Measurements from ENCODE around the gene TSPAN14.
"Not testable (repeated sequence)": the region's sequence is repeated elsewhere in the genome, so short reads cannot be mapped to it uniquely, and the experiment has no call there.

Gene TSPAN14

DNA sequence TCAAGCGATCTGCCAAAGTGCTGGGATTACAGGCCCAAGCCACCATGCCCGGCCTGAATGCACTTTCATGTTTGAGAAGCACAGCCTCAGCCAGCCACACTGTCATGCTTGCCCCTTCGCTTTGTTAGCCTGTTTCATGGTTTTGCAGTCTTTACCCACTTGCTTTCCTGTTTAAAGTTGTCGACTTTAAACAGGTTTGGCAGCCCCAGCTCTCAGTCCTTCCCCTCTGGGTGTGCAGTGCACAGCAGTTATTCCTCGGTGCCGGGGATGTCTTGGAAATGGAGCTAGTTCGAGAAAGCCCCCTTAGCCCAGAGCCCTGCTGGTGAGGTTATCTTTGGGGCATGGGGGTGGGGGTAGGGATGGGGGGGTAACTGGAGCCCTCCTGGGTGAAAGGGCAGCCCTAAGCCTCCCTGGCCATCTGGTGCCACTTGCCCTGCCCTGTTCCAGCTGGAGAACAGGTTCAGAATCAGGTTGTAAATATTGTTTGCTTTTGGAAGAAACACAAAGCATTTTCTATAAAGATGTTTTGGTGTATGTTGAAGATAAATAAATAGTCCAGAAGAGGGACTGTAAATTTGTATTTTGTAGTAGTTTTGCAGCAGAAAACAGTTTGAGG lies 14.8 kb downstream of the TSPAN14 start:
- no peak for DNase-seq

DNA sequence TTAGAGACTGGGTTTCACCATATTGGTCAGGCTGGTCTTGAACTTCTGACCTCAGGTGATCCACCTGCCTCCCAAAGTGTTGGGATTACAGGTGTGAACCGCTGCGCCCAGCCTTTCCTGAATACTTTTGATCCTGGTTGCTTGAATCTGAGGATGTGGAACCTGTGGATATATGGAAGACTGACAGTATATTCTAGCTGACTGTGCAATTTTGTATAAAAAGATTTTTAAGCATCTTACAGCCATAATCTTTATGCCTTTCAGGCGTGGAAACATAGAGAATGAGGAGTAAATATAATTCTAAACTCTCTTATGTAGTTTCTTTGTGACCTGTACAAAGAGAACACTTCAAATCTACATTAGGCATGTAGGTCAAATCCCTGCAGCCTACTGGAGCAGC lies 16.2 kb downstream of the TSPAN14 start:
- no peak for DNase-seq

DNA sequence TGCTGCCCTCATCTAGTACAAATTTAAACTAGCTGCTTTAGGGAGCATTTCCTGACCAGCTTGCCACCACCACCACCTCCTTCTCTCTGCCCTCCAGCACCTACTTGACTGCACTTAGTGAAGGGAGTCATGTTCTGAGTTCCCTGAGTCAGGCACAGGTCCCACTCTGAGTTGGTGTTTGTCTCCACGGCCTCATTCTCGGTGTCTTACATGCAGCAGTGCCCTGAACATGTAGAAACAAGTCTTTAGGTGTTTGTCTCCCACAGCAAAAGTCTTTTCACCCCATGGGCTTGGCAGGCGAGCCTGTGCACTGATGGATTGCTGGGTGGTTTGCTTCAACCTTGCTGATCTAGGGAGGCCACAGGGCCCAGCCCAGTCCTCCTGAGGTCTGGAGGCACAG lies 16.9 kb downstream of the TSPAN14 start:
- DNase-seq = no peak

DNA sequence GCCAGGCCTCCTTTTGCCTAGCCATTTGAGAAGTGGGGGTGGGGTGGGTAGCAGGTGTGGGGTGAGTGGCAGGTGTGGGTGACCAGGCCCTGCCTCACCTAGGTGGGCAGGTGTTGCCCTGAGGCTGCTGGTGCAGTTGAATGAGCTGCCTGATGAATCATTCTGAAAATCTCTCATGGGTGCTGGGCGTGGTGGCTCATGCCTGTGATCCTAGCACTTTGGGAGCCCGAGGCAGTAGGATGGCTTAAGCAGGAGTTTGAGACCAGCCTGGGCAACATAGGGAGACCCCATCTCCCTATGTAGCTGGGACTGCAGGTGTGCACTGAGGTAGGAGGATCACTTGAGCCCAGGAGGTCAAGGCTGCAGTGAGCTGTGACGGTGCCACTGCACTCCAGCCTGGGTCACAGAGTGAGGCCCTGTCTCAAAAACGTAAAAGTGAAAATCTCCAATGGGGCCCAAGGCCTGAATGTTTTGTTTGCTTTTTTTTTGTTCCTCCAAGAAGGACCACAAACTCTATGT lies 17.7 kb downstream of the TSPAN14 start:
- DNase-seq = no peak

DNA sequence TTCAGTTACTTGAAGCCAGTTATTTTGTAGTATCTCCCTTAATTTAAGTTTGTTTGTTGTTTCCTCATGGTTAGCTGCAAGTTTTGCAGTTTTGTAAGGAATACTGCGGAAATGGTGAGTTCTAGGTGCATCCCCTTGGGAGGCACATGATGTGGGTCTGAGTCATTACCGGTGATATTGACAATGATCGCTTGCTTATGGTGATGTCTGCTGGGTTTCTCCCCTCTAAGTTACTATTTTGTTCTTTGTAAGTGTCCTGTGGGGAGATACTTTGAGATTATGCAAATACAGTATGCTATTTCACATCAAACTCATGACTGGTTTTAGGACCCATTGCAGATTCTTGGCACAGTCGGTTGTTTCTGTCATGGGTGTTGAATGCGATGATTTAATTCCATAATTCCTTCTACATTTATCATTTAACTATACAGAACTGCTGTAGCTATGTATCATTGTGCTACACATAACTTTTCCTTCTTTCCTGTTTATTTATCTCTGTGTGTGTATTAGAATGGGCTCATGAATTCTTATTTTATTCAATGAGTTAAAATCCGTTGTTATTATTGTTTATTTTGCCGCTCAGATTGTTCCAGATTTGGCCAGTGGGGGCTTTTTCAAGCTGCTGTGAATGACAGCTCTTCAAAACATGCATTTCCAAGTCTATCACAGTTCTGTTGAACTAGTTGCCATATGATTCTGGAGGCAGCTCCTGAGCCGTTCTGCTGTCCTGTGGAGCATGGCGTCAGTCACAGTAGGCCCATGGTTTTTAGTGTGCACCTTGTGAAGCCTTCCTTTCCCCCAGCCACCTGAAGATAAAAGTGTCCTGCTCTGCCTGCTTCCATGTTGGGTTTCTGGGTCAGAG lies 18.4 kb downstream of the TSPAN14 start:
- no peak for DNase-seq

DNA sequence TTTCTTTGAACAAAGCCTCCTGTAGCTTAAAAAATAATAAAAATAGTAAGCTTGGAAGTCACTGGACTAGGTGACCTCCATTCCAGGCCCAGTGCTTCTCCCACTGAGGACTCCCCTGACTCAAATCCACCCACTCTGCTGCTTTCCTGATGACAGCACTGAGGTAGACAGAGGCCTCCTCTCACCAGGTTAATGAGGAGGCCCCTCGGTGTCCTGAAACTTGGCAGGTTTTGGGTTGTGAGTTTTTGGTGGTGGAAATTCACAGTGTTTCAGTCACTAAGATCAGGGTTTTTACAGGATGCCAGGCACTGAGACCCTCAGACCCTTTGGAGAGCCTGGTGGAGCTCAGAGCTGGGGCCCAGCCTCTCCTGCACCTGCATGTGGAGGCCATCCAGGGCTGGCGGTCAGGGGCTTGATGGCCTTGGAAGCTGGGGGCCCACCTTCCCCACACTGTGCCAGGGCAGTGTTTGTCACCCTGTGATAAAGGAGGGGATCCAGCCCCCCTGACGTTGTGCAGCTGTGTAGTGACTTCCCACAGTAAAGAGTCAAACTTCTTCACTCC lies 19.1 kb downstream of the TSPAN14 start:
- DNase-seq = no peak

DNA sequence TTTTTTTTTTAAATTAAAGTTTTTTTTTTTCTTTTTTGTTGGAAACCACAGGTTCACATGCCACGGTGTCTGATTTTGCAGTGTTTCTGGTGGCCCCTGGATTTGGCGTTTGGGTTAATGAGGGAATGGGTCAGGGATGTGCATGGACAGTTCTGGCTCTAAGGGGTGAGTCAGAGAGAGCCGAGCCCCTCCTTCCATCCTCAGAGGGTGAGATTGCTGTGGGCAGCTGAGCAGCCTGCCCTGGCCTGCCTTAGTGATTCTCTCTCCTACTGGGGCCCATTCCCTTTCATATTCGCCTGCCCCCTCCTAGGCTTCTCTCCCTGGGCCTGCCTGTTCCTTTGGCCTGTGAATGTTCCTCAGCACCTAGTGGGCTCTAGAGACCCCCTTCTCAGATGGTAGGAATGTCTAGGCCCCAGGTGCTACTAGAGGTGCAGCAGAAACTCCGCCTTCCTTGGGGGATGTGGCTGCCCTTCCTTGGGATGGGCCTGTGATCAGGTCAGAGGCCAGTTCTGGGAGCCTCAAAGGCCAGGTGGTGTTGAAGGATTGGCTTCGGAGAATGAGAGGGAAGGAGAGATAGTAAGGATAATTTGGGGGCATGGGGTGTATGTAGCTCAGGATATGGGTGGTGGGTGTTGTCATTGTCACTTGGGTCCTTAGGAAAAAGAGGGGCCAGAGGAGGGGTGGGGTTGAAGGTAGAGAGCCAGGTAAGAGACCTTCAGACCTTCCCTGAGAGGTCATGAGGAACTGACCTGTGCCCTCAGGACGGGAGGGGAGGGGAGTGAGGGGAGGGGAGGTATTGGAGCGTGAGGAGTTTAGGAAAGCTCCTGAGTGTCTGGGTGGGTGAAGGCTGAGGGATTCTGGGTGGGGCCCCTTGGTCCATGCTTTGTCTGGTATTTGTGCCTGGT lies 19.8 kb downstream of the TSPAN14 start:
- no peak for DNase-seq

DNA sequence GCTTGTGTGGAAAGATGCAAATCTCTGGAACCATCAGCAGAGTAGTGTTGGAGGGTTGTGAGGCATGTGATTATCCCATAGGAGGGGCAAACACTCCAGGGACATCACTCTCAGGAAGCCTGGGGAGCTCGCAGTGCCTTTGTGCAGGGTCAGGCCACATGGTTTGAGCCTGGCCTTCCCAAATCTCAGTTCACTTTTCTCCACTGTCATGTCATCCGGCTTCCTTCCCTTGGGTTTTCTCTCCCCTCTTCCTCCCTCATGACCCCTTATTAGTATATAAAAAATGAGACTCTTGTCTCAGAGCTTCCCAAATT lies 20.4 kb downstream of the TSPAN14 start:
- no peak for DNase-seq

DNA sequence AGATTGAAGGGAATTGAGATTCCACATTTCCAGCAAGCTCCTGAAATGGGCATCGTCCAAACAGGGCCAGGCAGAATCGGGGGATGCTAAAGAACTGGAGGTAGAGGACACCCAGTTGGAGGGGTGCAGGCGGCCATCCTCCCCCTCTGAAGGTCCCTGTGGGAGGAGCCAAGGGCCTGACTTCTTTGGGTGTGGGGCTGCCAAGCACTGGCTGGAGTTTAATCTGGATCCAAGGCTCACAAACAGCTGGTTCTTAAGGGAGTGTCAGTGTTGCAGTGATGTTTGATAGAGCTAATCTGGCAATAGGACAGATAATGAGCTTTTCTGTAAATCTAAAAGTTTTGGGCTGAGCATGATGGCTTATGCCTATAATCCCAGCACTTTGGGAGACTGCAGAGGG lies 20.8 kb downstream of the TSPAN14 start:
- no peak for DNase-seq

DNA sequence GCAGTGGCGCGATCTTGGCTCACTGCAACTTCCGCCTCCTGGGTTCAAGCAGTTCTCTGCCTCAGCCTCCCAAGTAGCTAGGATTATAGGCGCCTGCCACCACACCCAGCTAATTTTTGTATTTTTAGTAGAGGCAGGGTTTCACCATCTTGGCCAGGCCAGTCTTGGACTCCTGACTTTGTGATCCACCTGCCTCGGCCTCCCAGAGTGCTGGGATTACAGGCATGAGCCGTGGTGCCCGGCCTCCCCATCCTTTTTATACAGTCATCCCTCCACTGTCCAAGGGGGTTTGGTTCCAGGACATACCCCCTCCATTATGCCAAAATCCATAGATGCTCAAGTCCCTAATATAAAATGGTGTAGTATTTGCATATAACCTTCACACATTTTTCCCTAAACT lies 21.5 kb downstream of the TSPAN14 start:
- DNase-seq = not testable (repeated sequence)

DNA sequence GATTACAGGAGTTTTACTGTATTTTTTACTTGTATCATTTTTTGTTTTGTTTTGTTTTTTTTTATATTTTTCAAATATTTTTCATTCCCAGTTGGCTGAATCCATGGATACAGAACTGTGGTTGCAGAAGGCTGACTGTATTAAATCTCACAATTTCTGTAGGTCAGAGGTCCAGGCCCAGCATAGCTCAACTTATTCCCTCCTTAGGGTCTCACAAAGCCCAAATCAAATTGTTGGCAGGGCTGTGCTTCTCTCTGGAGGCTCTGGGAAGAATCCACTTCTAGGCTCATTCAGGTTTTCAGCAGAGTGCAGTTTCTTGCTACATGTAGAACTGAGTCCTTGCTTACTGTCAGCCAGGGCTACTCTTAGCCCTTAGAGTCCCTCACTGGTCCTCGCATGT lies 22.6 kb downstream of the TSPAN14 start:
- DNase-seq = no peak

DNA sequence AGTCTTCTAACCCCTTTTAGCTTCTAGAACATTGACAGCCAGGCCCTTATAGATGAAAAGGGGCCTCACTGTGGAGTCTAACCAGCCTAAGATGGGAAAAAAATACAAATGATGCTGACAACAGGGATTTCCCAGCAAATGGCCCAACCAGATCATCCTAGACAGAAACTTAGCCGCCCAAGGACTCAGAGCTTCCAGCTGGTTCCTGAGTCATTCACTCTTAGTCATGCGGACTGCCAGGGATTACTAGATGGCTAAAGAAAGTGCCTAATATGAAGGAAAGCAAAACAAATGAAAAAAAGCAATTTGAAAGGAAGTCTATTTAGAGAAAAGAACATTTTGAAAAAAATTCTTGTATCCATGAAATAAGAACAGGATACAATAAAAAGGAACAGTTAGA lies 23.7 kb downstream of the TSPAN14 start:
- DNase-seq = no peak

DNA sequence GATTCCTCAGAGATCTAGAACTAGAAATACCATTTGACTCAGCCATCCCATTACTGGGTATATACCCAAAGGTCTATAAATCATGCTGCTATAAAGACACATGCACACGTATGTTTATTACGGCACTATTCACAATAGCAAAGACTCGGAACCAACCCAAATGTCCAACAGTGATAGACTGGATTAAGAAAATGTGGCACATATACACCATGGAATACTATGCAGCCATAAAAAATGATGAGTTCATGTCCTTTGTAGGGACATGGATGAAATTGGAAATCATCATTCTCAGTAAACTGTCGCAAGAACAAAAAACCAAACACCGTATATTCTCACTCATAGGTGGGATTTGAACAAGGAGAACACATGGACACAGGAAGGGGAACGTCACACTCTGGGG lies 26.3 kb downstream of the TSPAN14 start:
- not testable (repeated sequence) for DNase-seq

DNA sequence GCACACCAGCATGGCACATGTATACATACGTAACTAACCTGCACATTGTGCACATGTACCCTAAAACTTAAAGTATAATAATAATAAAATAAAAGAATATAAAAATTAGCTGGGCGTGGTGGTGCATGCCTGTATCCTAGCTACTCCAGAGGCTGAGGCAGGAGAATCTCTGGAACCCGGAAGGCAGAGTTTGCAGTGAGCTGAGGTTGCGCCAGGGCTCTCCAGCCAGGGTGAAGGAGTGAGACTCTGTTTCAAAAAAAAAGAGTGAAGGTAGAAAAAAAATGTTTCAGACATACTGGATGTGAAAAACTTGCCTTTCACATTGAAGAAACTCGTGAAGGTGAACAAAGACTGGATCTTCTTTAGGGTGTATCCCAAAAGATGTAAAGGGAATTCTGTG lies 26.7 kb downstream of the TSPAN14 start:
- no peak for DNase-seq

DNA sequence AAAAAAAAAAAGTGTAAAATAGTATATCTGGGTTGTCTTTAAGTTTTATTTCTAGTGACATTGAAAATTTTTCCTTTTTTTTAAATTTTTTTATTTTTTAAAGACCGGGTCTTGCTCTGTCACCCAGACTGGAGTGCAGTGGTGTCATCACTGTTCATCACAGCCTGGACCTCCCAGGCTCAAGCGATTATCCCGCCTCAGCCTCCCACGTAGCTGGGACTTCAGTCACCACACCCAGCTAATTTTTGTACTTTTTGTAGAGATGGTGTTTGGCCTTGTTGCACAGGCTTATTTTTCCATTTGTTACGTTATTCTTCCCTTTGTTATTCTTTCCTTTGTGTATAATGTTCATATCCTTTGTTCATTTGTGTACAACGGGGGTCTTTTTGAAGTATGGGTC lies 30.1 kb downstream of the TSPAN14 start:
- DNase-seq = no peak

DNA sequence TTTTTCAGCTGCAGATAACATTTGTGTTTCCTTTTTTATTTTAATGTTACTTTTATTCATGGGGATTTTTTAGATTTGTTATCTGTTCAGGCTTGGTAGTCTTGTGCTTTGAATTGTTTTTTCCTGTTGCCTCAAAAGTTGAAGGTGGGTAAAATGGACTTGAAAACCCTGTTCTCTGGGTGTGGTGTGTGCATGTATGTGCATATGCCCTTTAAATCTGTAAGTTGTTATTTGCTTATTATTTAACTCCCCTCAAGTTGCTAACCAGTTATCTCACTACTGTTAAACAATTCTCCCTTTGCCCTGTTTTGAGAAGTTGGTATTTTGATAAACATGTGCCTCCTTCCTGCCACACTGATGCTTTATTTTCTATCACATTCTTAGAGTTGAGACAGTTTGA lies 30.6 kb downstream of the TSPAN14 start:
- DNase-seq = no peak

DNA sequence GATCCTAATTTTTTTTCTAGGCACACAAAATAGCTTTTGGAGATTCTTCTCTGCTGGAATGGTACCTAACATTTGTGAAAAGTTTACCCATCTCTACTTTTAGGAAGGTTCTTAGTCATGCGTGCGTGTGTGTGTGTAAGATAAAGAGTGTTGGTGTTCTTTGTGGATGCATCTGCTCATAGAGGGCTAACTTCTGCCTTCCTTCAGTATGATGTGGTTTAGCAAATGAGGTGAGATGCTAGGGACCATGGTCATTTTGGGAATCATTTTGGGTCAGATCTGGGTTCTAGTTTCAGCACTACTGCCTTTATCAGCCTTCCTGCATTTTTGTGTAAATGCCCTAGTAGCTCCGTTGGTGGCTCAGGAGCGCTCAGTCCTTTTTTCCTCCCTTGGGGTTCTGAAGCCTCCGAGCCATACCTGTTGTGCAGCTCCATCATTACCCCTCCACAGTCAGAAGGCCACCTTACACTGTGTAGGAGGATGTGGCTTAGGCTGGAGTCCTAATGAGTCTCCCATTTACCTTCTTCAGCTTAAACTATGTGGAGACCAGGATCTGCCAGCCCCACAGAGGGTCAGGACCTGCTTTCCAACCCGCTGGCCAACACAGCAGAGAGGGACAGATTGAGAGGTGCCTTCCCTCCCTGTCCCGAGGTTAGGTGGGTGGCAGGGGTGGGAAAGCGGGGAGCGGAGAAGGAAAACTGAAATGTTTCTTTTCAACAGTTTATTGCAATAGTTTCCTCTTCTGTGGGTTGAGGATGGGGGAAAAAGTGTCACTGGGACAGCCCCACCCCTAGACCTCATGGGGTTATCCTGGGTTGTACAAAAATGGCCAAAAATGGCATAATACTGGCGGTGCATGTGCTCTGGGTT lies 31.2 kb downstream of the TSPAN14 start:
- no peak for DNase-seq

DNA sequence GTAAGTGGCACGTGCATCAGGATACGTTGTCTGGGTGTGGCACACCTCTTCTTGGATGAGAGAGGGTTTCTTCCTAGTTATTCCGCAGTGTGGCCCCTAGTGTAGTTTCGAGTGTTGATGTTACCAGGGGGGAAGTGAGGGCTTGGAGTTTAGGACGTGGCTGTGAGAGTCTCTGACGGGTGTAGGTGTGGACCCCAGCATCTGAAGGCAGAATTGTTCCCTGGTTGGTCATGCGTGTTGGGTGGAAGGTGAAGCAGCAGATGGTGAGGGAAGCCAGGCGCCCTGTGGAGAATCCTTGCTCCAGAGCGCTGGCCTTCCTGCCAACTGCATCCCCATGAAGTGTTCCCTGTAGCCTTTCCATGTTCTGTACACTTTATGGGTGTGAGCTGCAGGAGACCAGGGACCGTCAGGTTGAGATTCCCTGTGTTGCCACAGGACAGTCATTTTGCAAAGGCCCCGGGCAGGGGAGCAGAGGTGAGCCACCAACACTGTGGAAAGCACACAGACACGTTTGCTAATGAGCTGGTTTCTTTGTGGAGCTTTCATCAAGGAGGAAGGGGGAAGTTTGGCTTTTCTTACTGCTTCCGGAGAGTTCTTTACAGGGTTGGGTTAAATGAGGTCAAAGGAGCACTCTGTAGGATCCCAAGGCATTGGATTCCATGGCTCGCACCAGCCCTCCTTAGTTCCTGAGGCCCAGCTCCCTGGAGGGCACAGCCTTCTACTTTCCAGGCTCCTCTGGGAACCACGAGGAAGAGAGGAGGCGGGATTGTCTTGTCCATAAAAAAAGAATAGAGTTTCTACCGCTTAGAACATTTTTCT lies 32.0 kb downstream of the TSPAN14 start:
- DNase-seq = no peak

DNA sequence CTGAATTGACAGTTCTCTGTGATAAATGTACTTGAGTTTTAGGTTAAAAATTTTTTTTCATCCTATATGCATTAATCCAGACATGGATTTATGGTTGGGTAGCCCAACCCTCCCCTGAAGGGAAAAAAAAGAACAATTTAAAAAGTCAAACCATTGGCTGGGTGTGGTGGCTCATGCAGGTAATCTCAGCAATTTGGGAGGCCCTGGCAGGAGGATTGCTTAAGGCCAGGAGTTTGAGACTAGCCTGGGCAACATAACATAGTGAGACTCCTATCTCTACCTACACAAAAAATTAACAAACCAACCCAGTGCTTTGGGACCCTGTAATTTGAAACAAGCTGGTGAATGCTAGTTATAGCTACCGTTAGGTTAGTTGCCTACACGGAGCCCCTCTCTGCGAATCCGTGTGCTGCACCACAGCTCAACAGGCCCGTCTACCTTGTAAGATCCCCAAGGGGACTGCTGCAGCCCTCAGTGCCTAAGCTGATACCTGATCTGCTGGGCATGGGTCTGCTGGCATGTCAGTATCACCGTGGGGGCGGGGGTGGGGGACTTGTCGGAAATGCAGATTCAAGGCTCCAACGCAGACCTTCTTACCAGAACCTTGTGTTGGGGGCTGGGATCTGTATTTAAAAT lies 32.8 kb downstream of the TSPAN14 start:
- no peak for DNase-seq

DNA sequence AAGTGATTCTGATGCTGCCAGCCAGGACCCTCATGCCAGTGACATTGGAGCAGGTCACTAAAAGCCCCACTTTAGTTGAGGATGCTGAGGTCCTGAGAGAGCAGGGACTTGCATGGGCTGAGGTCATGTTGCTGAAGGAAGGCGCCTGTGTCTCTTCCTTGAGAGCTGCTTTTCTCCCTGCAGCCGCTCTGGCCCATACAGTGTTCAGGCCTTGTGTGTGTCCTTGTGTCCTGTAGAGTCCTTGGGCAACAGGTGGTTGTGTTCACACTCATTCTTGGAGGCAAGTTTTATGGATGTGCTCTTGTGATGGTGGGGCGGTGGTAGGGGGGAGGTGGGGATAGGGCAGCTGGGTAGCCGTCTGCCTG lies 33.3 kb downstream of the TSPAN14 start:
- no peak for DNase-seq

Data from right kidney (tissue), 1 donor.